HG03097 (cell line): ENCODE measurements around the gene HSD17B8.

ENCODE experiments used
- ATAC-seq: cut with Tn5 transposase; IDR thresholded peaks from one replicate; pipeline ENCODE4 v1.9.1; 2021; ENCODE audit not compliant: unreplicated experiment, low FRiP score

The HSD17B8 gene

GRCh38 chr6:33171016-33171879, 33.2 kb upstream of the HSD17B8 start:
- no peak for ATAC-seq

- ATAC-seq = no peak
Measured at GRCh38 chr6:33171880-33172687, 32.4 kb upstream of the HSD17B8 start.

GRCh38 chr6:33172688-33173534, 31.5 kb upstream of the HSD17B8 start:
- no peak for ATAC-seq

GRCh38 chr6:33173535-33174180, 30.8 kb upstream of the HSD17B8 start:
- no peak for ATAC-seq

GRCh38 chr6:33174784-33175183, 29.7 kb upstream of the HSD17B8 start:
- ATAC-seq = no peak

GRCh38 chr6:33175436-33176069, 28.9 kb upstream of the HSD17B8 start:
- ATAC-seq = no peak

GRCh38 chr6:33176906-33177305, 27.5 kb upstream of the HSD17B8 start:
- ATAC-seq = no peak

- no peak for ATAC-seq
Measured at GRCh38 chr6:33177552-33178446, 26.7 kb upstream of the HSD17B8 start.

- no peak for ATAC-seq
Measured at GRCh38 chr6:33178755-33179475, 25.5 kb upstream of the HSD17B8 start.

- ATAC-seq = no peak
Measured at GRCh38 chr6:33181141-33181540, 23.3 kb upstream of the HSD17B8 start.

- ATAC-seq = no peak
Measured at GRCh38 chr6:33183071-33183683, 21.3 kb upstream of the HSD17B8 start.

GRCh38 chr6:33185190-33185589, 19.3 kb upstream of the HSD17B8 start:
- no peak for ATAC-seq

GRCh38 chr6:33185654-33186187, 18.7 kb upstream of the HSD17B8 start:
- no peak for ATAC-seq

GRCh38 chr6:33187809-33188208, 16.6 kb upstream of the HSD17B8 start:
- no peak for ATAC-seq

- ATAC-seq = no peak
Measured at GRCh38 chr6:33189164-33189563, 15.3 kb upstream of the HSD17B8 start.

GRCh38 chr6:33189625-33190448, 14.6 kb upstream of the HSD17B8 start:
- no peak for ATAC-seq
